Epithelial cell of proximal tubule (primary cell): ENCODE measurements around the gene PTN. TPM values are rescaled to one million over a fixed set of nuclear protein-coding genes. Genes with fewer than 3 reads are reported as not detected.
"Not testable (repeated sequence)": the region's sequence is repeated elsewhere in the genome, so short reads cannot be mapped to it uniquely, and the experiment has no call there.

Experiments
- DNase-seq: peaks from one replicate; pipeline ENCODE4 v3.0.0-alpha.2; 2011; ENCODE audit warnings: low read depth
- H3K4me3 ChIP-seq: 2 replicates; pipeline ENCODE4 v1.5.1; 2011; ENCODE audit warnings: low read depth, mild to moderate bottlenecking, low read length
- total RNA-seq: library from RNA; depleted of rRNA; stranded (reverse); fragments of >200 nt; gene quantifications from 2 replicates; pipeline ENCODE4 v1.2.3, GENCODE V29; 2015
- TF ChIP-seq, protein P1 (sequence below): conservative IDR thresholded peaks from 2 replicates; pipeline ENCODE4 v1.5.1; 2012; ENCODE audit warnings: low read depth, mild to moderate bottlenecking, low read length

The PTN gene
- total RNA-seq, 1 donor from 2014 or later = 16.8 TPM

DNA sequence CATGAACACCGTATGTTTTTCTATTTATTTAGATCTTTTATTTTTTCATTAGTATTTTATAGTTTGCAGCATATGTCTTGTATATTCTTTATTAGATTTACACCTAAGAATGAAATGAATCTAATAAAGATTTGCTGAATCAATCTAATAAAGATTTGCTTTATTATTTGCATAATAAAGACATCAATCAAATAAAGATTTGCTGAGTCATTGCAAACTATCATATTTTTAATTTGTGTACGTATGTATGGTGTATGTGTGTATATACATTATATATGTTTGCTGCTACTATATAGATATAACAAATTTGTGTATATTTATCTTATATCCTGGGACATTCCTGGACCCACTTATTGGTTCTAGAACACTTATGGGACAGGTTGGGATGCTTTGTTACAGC, 147.5 kb downstream of the PTN start:
- TF ChIP-seq, protein P1, sequence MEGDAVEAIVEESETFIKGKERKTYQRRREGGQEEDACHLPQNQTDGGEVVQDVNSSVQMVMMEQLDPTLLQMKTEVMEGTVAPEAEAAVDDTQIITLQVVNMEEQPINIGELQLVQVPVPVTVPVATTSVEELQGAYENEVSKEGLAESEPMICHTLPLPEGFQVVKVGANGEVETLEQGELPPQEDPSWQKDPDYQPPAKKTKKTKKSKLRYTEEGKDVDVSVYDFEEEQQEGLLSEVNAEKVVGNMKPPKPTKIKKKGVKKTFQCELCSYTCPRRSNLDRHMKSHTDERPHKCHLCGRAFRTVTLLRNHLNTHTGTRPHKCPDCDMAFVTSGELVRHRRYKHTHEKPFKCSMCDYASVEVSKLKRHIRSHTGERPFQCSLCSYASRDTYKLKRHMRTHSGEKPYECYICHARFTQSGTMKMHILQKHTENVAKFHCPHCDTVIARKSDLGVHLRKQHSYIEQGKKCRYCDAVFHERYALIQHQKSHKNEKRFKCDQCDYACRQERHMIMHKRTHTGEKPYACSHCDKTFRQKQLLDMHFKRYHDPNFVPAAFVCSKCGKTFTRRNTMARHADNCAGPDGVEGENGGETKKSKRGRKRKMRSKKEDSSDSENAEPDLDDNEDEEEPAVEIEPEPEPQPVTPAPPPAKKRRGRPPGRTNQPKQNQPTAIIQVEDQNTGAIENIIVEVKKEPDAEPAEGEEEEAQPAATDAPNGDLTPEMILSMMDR = no peak
- no peak for DNase-seq
- no peak overlapping the region for H3K4me3 ChIP-seq

DNA sequence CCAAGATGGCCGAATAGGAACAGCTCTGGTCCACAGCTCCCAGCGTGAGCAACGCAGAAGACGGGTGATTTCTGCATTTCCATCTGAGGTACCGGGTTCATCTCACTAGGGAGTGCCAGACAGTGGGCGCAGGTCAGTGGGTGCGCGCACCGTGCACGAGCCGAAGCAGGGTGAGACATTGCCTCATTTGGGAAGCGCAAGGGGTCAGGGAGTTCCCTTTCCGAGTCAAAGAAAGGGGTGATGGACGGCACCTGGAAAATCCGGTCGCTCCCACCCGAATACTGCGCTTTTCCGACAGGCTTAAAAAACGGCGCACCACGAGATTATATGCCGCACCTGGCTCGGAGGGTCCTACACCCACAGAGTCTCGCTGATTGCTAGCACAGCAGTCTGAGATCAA, 161.9 kb downstream of the PTN start:
- not testable (repeated sequence) for DNase-seq, H3K4me3 ChIP-seq
